Measurements from ENCODE around the gene CXCL13. TPM values are rescaled to one million over a fixed set of nuclear protein-coding genes. Genes with fewer than 3 reads are reported as not detected.

CXCL13 gene
- total and polyA plus RNA-seq, 4 donors: 1.2 to 4.0 (median 2.8) TPM; not detected in 1

GRCh38 chr4:77600521-77601451 lies 4.8 kb upstream of the CXCL13 start (continued):
- peak; percentile 82 for TF ChIP-seq CTCF (IDR thresholded peaks at IDR 0.05; ENCODE audit: low read depth, low read length, missing input control)
- TF ChIP-seq NR2F2 (IDR thresholded peaks at IDR 0.05): no peak
- TF ChIP-seq HNF4G (IDR thresholded peaks at IDR 0.05): no peak

- H3K36me3 ChIP-seq (ENCODE audit: control insufficient read depth in 4 of 4, insufficient read depth in 3 of 4, low read depth in 1 of 4, low read length in 3 of 4): no peaks in the 10 kb centered on the region
- H3K27me3 ChIP-seq (ENCODE audit: control insufficient read depth in 4 of 4, insufficient read depth in 4 of 4, low read length in 3 of 4): no peaks in the 10 kb centered on the region
- no peak for DNase-seq (ENCODE audit: low spot score)
- no peak overlapping the region for H3K4me3 ChIP-seq (ENCODE audit: low read depth in 1 of 3, low read length in 3 of 3)
- H3K27ac ChIP-seq (ENCODE audit: low read depth in 1 of 2, low read length in 2 of 2): peak overlapping the region in 1 of 2 donors; percentile 27
- H3K4me1 ChIP-seq (ENCODE audit: control insufficient read depth in 4 of 4, insufficient read depth in 4 of 4, low read length in 3 of 4): peaks cover 0 to 21% (median 14%) of the 10 kb centered on the region in 4 donors
- TF ChIP-seq CTCF (IDR thresholded peaks at IDR 0.05; ENCODE audit: low read depth, low read length, missing input control): no peak
- no peak for TF ChIP-seq GABPA (IDR thresholded peaks at IDR 0.05 in 1 of 2, conservative IDR thresholded peaks at IDR 0.05 in 1 of 2)
- TF ChIP-seq YY1 (IDR thresholded peaks at IDR 0.05): peak; percentile 54
- no peak for TF ChIP-seq HNF4G (IDR thresholded peaks at IDR 0.05)
- no peak for TF ChIP-seq ATF3 (IDR thresholded peaks at IDR 0.05)
- TF ChIP-seq JUND (IDR thresholded peaks at IDR 0.05): peak in 1 of 2 donors; percentile 42
- TF ChIP-seq RAD21 (IDR thresholded peaks at IDR 0.05): peak; percentile 14 to 36
- TF ChIP-seq EGR1 (IDR thresholded peaks at IDR 0.05; ENCODE audit: low read depth in 2 of 2): no peak
- TF ChIP-seq FOXA2 (IDR thresholded peaks at IDR 0.05): no peak
- TF ChIP-seq RXRA (IDR thresholded peaks at IDR 0.05): peak in 1 of 2 donors; percentile 63
- peak in 1 of 2 donors; percentile 63 for TF ChIP-seq HNF4A (conservative IDR thresholded peaks at IDR 0.05)
- no peak for TF ChIP-seq TAF1 (conservative IDR thresholded peaks at IDR 0.05)
- TF ChIP-seq FOXA1 (IDR thresholded peaks at IDR 0.05): no peak
- TF ChIP-seq REST (IDR thresholded peaks at IDR 0.05): peak; percentile 19
- no peak for TF ChIP-seq NR2F2 (IDR thresholded peaks at IDR 0.05)
- no peak for TF ChIP-seq ZBTB33 (IDR thresholded peaks at IDR 0.05)
- no peak for TF ChIP-seq MAX (IDR thresholded peaks at IDR 0.05)
- no peak for TF ChIP-seq SP1 (IDR thresholded peaks at IDR 0.05)
- H3K9ac ChIP-seq (ENCODE audit: low read depth in 1 of 2, low read length in 2 of 2): peak overlapping the region in 1 of 2 donors; percentile 2
- 26% methylated on average over 4 of the region's 4 CpGs for WGBS
- H3K9me3 ChIP-seq (ENCODE audit: control insufficient read depth in 4 of 4, low read length in 3 of 4): no peaks in the 10 kb centered on the region
Measured at GRCh38 chr4:77601614-77602187, 3.9 kb upstream of the CXCL13 start.
